ENCODE measurements around the gene GFOD1. TPM values are rescaled to one million over a fixed set of nuclear protein-coding genes. Genes with fewer than 3 reads are reported as not detected.

The GFOD1 gene
- total and polyA plus RNA-seq, 10 donors: 3.4 to 54.0 (median 32.5) TPM

- intact Hi-C loops (cut with DNase I; ENCODE audit: low total_unique reads): loop anchor here (10.0 kb wide), 2 partner anchors 46 to 154 kb away; no protein-coding TSS in a partner anchor
- DNase-seq: no peak
Measured at GRCh38 chr6:13488896-13489237, 1.5 kb upstream of the GFOD1 start.

GRCh38 chr6:13488015-13488895, 855 bp upstream of the GFOD1 start:
- H3K36me3 ChIP-seq: peaks cover 0 to under 1% (median 0%) of the 10 kb centered on the region in 6 donors
- peak overlapping the region; percentile 49 to 99 (median 94) for H3K4me3 ChIP-seq
- DNase-seq: peak; percentile 89
- H3K27me3 ChIP-seq (replicated peaks in 1 of 7): no peaks in the 10 kb centered on the region
- peak overlapping the region; percentile 30 to 97 (median 94) for H3K27ac ChIP-seq
- WGBS, 5 donors: 15 to 16% (median 16%) methylated on average over 49 to 57 of the region's 57 CpGs
- peaks cover 9 to 50% (median 34%) of the 10 kb centered on the region in 6 donors for H3K4me1 ChIP-seq
- TF ChIP-seq CTCF (IDR thresholded peaks at IDR 0.05 in 8 of 11, conservative IDR thresholded peaks at IDR 0.05 in 3 of 11) (no peak), POLR2AphosphoS5 (IDR thresholded peaks at IDR 0.05) (peak in 1 of 3 donors; percentile 54)
- no peaks in the 10 kb centered on the region for H3K9me3 ChIP-seq
- intact Hi-C loops (cut with DNase I; ENCODE audit: low total_unique reads): loop anchor here (10.0 kb wide), 2 partner anchors 47 to 153 kb away; no protein-coding TSS in a partner anchor

More at GRCh38 chr6:13488896-13489237, 1.5 kb upstream of the GFOD1 start:
- H3K4me3 ChIP-seq: peak overlapping the region in 1 of 8 donors; percentile 94
- no peaks in the 10 kb centered on the region for H3K36me3 ChIP-seq
- H3K9me3 ChIP-seq: no peaks in the 10 kb centered on the region
- TF ChIP-seq POLR2A (IDR thresholded peaks at IDR 0.05) (no peak), CTCF (IDR thresholded peaks at IDR 0.05 in 8 of 11, conservative IDR thresholded peaks at IDR 0.05 in 3 of 11) (no peak), POLR2AphosphoS5 (IDR thresholded peaks at IDR 0.05) (no peak)
- H3K27ac ChIP-seq: no peak overlapping the region
- 89 to 94% (median 93%) methylated on average over 8 of the region's 8 CpGs for WGBS, 5 donors
- no peaks in the 10 kb centered on the region for H3K27me3 ChIP-seq (replicated peaks in 1 of 7)
- peaks cover 9 to 43% (median 28%) of the 10 kb centered on the region in 6 donors for H3K4me1 ChIP-seq

GRCh38 chr6:13486679-13487121, 700 bp downstream of the GFOD1 start:
- intact Hi-C loops (cut with DNase I; ENCODE audit: low total_unique reads): loop anchor here (10.0 kb wide), 2 partner anchors 48 to 152 kb away; no protein-coding TSS in a partner anchor
- DNase-seq: peak; percentile 95
- TF ChIP-seq POLR2AphosphoS5 (IDR thresholded peaks at IDR 0.05) (peak; percentile 72 to 81 (median 73)), POLR2A (IDR thresholded peaks at IDR 0.05) (no peak)
- H3K4me1 ChIP-seq: peaks cover 9 to 65% (median 37%) of the 10 kb centered on the region in 6 donors
- peaks cover 0 to 4% (median 0%) of the 10 kb centered on the region in 6 donors for H3K36me3 ChIP-seq
- no peaks in the 10 kb centered on the region for H3K9me3 ChIP-seq
- WGBS, 5 donors: 0% methylated on average over 1 to 39 of the region's 39 CpGs
- peak overlapping the region; percentile 90 to 97 (median 94) for H3K27ac ChIP-seq
- H3K27me3 ChIP-seq (replicated peaks in 1 of 7): no peaks in the 10 kb centered on the region
- peak overlapping the region; percentile 68 to 99 (median 94) for H3K4me3 ChIP-seq

DNA sequence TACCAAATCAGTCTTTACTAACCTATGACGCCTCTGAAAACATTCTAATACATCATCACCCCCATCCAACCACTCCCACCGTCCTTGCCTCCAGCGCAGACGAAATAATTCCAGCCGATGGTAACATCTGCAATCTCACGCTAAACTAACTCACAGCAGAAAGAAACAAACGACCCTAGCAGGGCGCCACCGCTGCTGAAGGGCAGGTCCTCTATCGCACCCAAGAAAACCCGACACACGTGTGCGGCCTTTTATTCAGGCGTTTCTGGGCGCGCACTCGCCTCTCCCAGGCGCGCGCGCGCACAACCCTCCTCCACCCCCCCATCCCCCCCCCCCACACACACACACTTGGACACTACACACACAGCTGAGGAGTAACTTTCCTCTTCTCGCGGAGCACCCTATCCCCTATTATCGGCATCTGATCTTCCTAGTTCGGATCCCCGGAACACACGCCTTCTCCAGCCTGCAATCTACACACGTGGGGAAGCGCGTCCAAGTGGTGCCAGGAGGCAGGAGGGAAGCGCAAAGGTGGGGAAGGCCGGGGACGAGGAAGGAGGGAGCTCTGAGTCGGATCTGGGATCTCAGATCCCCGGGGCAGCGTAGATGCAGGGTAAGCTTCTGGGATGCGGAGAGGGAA, 1.4 kb downstream of the GFOD1 start:
- peak; percentile 86 for DNase-seq
- 1% methylated on average over 38 of the region's 38 CpGs for WGBS, 5 donors
- Histone ChIP-seq H3K27me3 (replicated peaks in 1 of 7) (no peaks in the 10 kb centered on the region), H3K9me3 (no peaks in the 10 kb centered on the region), H3K4me1 (peaks cover 9 to 72% (median 40%) of the 10 kb centered on the region in 6 donors), H3K4me3 (peak overlapping the region; percentile 68 to 99 (median 94)), H3K27ac (peak overlapping the region; percentile 90 to 97 (median 94)), H3K36me3 (peaks cover 0 to 9% (median 0%) of the 10 kb centered on the region in 6 donors)
- TF ChIP-seq POLR2A (IDR thresholded peaks at IDR 0.05): no peak
- TF ChIP-seq CTCF (IDR thresholded peaks at IDR 0.05 in 8 of 11, conservative IDR thresholded peaks at IDR 0.05 in 3 of 11): no peak
- peak in 1 of 3 donors; percentile 30 for TF ChIP-seq POLR2AphosphoS5 (IDR thresholded peaks at IDR 0.05)
- intact Hi-C loops (cut with DNase I; ENCODE audit: low total_unique reads): loop anchor here (10.0 kb wide), 2 partner anchors 49 to 151 kb away; no protein-coding TSS in a partner anchor
